Measurements from ENCODE around the gene APRT. TPM values are rescaled to one million over a fixed set of nuclear protein-coding genes. Genes with fewer than 3 reads are reported as not detected.

The APRT gene, protein sequence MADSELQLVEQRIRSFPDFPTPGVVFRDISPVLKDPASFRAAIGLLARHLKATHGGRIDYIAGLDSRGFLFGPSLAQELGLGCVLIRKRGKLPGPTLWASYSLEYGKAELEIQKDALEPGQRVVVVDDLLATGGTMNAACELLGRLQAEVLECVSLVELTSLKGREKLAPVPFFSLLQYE
- 100 to 1,000 TPM in 1 of 5 donors, 10 to 100 TPM in 4; 63.4 to 131 (median 73.6) TPM for polyA plus RNA-seq (ENCODE audit: insufficient read depth in 1 of 5, insufficient read length in 5 of 5, low replicate concordance in 1 of 5)
- long read RNA-seq, donor 1, transcript APRT-202 (5 exons, 664 nt): minor isoform, 25 of 98 reads
- long read RNA-seq, donor 1, transcript APRT-201 (5 exons, 947 nt): major isoform, 50 of 98 reads
- long read RNA-seq, donor 1, partial matches to known transcripts: 5 of 98 reads
- long read RNA-seq, donor 1, other reads (novel, unspliced or antisense): 13 of 98 reads
- long read RNA-seq, donor 2, transcript APRT-201 (5 exons, 947 nt): major isoform, 34 of 64 reads
- long read RNA-seq, donor 2, transcript APRT-202 (5 exons, 664 nt): minor isoform, 18 of 64 reads
- long read RNA-seq, donor 2, partial matches to known transcripts: 0 of 64 reads
- long read RNA-seq, donor 2, other reads (novel, unspliced or antisense): 11 of 64 reads
- long read RNA-seq, donor 3, transcript APRT-202 (5 exons, 664 nt): minor isoform, 22 of 116 reads
- long read RNA-seq, donor 3, transcript APRT-210 (2 exons, 490 nt): minor isoform, 6 of 116 reads
- long read RNA-seq, donor 3, transcript APRT-201 (5 exons, 947 nt): major isoform, 69 of 116 reads
- long read RNA-seq, donor 3, partial matches to known transcripts: 0 of 116 reads
- long read RNA-seq, donor 3, other reads (novel, unspliced or antisense): 18 of 116 reads
- long read RNA-seq, donor 4, transcript APRT-201 (5 exons, 947 nt): major isoform, 28 of 52 reads
- long read RNA-seq, donor 4, transcript APRT-202 (5 exons, 664 nt): minor isoform, 9 of 52 reads
- long read RNA-seq, donor 4, partial matches to known transcripts: 0 of 52 reads
- long read RNA-seq, donor 4, other reads (novel, unspliced or antisense): 8 of 52 reads
- long read RNA-seq, donor 5, transcript APRT-202 (5 exons, 664 nt): minor isoform, 26 of 109 reads
- long read RNA-seq, donor 5, transcript APRT-201 (5 exons, 947 nt): major isoform, 63 of 109 reads
- long read RNA-seq, donor 5, partial matches to known transcripts: 0 of 109 reads
- long read RNA-seq, donor 5, other reads (novel, unspliced or antisense): 15 of 109 reads
- long read RNA-seq, donor 6, transcript APRT-202 (5 exons, 664 nt): minor isoform, 31 of 126 reads
- long read RNA-seq, donor 6, transcript APRT-201 (5 exons, 947 nt): major isoform, 66 of 126 reads
- long read RNA-seq, donor 6, partial matches to known transcripts: 5 of 126 reads
- long read RNA-seq, donor 6, other reads (novel, unspliced or antisense): 19 of 126 reads
- long read RNA-seq, donor 7, transcript APRT-201 (5 exons, 947 nt): major isoform, 69 of 117 reads
- long read RNA-seq, donor 7, transcript APRT-202 (5 exons, 664 nt): minor isoform, 27 of 117 reads
- long read RNA-seq, donor 7, partial matches to known transcripts: 10 of 117 reads
- long read RNA-seq, donor 7, other reads (novel, unspliced or antisense): 9 of 117 reads
- long read RNA-seq, donor 8, transcript APRT-202 (5 exons, 664 nt): minor isoform, 5 of 38 reads
- long read RNA-seq, donor 8, transcript APRT-201 (5 exons, 947 nt): major isoform, 27 of 38 reads
- long read RNA-seq, donor 8, partial matches to known transcripts: 0 of 38 reads
- long read RNA-seq, donor 8, other reads (novel, unspliced or antisense): 5 of 38 reads

DNA sequence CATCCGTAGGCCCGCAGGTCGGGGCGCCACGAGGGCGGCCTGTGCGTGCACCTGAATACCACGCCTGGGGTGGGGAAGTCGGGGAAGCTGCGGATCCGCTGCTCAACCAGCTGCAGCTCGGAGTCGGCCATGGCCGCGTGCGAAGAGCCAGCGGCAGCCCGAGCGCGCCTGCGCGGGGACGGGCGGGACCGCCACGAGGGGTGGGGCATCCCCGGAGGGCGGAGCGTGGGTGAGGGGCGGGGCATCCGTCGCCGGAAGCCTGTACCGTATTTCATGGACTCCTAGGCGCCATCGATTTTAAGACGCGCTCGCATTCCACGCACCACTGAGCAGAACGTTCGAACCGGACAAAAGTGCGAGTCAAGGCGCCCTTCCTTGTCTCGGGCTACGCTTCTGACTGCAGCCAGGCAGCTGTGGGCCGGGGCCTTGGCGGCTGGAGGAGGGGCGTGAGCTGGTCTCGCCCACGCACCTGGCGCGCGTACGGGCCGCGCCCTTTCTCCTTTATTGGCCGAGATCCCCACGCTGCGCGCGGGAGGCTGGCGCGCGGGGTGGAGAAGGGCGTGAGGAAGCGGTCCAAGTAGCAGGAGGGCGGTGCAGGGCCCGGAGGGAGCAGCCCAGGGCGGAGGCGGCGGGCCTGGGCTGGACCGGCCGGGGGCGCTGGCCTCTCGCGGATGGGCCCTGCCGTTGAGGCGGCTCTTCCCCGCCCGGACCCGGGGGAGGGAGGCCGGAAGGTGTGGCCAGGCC, at the start of gene APRT:
Gene APRT, minus strand, starts transcription at position 160 of the 744 bp plus-strand sequence. Its CDS starts 29 bp downstream, at position 131.
- DNase-seq: peak; percentile 93 to 95

DNA sequence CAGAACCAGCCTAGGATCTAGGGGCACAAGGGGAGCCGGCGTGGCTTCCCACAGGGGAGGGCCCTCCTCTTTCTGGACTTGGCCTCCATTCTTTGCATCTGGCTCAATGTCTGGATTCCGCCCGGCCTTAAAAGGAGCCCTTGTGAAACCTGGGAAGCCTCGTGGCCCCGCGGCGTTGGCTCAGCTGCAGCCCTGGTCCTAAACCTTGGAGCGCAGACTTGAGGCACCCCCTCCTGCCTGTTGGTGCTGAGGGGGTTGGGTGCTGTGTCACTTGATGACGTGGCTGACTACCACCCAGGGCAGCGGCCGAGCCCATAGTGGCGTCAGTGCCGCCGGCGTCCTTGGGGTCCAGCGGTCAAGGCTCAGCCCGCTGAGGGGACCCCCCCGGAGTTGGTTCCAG, 49.6 kb upstream of the APRT start:
- no peak for DNase-seq

DNA sequence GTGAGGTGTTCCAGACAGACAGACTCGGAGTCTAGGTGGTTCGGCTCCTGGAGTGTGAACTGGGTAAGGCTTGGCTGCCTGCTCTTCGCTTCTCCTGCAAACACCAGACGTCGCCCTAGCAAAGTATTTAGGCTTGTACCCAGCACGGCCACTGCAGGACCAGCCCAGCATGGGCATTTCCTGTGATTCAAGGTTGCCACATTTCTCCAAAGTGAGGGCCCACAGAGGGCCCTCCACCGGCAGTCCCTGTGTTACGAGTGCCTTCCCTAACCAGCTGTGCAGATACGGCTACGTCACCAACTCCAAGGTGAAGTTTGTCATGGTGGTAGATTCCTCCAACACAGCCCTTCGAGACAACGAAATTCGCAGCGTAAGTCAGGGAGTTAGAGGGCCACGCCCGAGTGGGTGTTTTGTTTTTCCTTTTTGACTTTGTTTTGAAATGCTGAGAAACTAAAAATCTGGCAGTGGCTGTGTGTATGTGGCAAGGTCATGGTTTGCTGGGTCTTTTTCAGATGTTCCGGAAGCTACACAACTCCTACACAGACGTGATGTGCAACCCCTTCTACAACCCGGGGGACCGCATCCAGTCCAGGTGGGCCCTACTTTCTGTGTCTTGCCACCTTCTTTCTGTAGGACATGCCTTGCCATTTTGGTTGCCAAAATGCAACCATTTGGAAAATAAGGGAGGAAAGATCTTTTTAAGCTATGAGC, 47.8 kb upstream of the APRT start:
- DNase-seq: no peak

DNA sequence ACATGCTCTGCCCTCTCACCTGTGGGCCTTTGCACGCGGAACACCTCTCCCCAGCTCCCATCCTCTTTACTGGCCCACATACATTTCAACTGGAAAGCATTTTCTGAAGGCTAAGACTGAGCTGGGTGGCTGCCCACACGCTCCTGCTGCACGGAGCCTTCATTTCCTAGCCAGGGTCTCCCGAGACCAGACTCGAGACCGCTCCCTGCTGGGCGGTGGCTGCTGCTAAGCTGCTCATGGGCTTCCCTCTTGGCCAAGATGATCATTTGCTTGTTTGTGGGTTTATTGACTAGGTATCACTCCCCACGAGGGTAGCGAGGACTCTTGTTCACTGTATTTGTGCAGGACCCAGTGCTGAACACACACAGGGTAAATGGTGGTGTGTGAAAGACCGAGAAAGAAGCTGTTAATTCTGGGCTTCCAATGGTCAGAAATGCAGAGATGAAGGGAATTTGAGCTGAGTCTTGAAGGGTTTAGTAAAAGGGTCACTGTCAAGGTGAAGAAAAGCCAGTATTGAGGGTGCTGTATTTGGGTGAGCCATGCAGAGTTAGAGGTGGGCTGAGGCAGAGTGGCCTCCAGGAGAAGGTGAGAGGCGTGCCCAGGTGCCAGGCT, 46.1 kb upstream of the APRT start:
- DNase-seq: peak; percentile 55 to 65

DNA sequence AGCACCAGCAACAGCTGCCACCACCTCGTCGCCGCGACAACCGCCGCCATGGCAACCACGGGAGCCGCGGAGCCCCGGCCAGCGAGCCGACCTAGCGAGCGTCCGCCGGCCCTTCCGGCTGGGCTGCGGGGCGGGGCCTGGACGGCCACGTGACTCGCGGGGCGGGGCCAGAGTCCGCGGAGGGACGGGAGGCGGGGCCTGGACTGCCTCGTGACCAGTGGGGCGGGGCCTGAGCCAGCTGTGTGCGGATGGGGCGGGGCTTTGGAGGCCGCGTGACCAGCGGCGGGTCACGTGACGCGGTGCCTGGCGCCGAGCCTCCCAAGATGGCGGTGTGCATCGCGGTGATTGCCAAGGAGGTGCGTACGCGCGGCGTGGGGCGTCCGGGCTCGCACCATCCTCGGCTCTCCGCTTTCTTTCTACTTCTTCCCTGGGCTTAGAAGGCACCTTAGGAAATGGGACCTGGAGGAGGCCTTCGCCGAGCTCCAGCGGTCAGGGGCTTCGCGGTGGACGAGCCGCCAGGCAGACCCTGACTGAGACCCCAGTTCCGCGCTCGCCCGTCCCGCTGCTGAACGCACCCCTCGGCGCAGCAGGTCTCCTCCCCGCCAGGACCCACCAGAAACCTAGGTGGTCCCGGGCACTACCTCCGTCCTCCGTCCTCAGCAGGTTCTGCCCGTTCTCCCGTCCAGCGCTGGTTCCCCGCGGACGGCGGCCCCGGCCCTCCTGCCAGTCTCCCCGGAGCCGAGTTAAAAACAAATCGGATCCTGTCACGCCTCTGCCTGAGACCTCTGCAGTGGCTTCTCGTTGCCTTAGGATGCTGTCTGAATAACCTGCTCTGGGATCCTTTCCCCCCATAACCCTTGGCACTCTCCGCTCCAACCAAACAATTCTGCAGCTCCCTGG, 45.4 kb upstream of the APRT start, which contains the start of the genes GALNS and TRAPPC2L:
Gene GALNS, minus strand, starts transcription at position 120 of the 900 bp plus-strand sequence. Its CDS starts 70 bp downstream, at position 50.
Gene TRAPPC2L, plus strand, starts transcription at position 300 of the 900 bp plus-strand sequence. Its CDS starts 24 bp downstream, at position 324.
- DNase-seq: peak; percentile 96 to 97

DNA sequence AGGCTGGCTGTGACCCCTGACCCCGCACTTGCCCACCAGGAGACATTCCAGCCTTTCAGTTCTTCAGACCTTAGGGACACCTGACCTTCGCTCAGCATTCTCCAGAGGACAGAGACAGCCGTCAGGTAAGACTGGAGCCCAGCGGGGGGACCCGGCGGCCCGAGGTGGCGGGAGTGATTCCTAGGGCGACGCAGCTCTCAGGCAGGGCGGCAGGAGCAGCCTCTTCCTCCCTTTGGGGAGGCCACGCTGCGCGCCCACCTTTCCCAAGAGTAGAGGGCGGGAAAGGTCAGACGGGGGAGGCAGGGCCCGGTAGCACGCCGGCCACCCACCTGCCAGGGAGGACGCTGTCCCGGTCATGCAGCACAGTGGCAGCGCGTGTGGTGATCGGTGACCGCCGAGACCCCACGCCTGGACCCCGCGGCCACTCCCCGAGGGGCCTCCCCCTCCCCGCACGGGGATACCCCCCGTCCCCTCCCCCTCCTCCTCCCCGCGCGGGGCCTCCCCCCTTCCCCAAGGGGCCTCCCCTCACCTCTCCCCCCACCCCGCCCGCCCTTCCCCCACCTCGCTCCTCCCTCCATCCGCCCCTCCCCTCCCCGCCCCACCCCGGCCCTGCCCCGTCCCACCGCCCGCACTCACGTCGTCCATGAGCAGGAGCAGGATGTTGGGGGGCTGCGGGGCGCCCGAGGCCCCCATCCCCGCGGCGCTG, 44.5 kb upstream of the APRT start:
- DNase-seq: no peak

DNA sequence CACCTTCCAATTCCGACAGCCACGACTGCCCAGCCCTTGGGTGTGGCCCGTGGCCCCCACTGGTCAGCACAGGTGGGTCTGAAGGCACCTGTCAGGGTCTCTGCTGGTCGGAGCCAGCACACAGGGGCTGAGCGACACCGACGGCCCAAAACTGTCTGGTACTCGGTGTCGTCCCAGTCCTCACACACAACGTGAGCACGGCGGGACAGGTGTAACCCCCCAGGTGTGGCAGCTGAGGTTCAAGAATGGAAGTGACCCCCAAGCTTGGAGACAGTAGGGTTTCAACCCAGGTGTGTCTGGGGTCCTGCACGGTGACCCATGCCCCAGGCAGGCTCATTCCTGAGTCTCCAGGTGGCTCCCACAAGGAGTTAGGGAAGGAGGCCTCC, 44.0 kb upstream of the APRT start:
- no peak for DNase-seq

DNA sequence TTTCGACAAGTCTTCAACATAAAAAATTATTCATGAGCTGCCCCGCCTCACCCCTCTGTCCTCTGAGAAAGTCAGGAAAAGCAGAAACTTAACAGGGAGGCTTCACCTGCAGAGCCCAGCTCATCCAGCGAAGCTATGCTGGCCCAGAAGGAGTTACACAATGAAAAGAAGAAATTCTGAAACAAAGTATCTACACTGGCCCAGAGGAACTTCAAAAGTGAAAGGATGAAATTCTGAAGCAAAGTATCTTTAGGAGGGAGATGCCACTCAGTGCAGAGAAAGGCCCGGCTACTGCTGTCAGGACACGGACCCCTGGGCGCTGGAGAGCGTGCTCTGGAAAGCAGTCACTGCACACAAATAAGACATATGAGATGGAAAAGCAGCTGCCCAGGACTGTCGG, 43.4 kb upstream of the APRT start:
- no peak for DNase-seq

DNA sequence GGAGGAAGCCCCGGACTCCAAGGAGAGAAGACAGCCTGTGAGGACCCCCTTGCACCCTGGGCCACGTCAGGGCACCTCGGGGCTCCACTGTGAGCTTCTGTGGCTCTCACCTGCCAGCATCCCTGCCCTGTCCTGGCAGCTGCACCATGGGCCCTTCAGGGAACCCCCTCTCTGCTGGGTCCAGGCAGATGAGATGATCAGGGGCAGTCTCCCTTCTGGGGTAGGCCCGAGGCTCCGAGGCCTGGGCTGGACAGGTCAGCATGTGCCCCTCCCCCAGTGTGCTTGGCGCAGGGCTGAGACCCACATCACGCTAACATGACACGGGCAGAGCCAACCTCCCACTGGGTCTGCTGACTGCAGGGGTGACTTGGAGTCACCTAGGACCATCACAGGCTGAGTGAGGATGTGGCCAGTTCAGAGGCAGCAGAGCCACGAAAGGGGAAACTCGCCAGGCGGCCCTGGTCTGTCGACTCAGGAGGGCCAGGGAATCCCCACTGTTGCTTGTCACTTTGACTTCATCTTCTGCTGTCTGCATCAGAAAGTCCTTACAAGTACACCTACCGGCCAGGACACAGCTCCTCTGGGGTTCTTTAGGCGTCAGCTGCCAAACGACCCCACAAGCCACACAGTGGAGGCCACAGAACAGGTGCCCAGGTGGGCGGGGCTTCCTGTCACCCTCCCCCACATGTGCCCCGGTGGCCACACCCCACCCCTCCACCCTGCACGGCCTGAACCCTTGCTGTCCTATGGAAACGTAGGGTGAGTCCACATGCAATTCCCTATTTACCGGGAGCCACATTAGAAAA, 42.8 kb upstream of the APRT start:
- DNase-seq: no peak

DNA sequence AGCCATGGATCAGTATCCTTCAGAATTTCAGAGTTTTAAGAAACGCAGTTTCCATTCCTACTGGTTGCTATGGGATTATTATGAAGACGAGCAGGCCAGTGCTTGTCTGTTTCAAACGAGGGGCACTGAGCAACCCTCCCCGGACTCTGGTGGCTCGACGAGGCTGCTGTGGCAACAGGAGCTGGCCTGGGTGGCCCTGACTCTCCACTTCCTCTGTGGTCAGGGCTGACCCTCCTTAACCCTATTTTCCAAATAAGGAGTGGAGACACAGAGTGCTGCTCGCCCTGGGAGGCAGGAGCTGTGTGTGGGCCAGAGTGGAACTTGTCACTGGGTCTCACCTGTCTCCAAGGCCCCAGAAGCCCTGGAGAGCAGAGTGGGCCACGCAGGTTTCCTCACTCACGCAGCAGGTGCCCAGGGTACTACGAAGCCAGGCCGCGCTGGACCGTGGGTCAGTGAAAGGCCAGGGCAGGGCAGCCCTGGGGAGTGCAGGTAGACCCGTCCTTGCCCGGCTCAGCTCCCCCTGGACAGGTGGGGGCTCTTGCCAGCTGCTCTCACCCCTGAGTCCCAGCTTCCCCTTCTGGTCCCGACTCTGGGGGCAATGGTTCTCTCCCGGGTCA, 41.7 kb upstream of the APRT start:
- no peak for DNase-seq

DNA sequence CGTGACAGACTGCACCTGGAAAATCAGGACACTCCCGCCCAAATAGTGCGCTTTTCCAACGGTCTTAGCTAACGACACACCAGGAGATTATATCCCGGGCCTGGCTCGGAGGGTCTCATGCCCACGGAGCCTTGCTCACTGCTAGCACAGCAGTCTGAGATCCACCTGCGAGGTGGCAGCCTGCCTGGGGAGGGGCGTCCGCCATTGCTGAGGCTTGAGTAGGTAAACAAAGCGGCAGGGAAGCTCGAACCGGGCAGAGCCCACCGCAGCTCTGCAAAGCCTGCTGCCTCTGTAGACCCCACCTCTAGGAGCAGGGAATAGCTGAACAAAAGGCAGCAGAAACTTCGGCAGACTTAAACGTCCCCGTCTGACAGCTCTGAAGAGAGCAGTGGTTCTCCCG, 39.9 kb upstream of the APRT start:
- DNase-seq: no peak

DNA sequence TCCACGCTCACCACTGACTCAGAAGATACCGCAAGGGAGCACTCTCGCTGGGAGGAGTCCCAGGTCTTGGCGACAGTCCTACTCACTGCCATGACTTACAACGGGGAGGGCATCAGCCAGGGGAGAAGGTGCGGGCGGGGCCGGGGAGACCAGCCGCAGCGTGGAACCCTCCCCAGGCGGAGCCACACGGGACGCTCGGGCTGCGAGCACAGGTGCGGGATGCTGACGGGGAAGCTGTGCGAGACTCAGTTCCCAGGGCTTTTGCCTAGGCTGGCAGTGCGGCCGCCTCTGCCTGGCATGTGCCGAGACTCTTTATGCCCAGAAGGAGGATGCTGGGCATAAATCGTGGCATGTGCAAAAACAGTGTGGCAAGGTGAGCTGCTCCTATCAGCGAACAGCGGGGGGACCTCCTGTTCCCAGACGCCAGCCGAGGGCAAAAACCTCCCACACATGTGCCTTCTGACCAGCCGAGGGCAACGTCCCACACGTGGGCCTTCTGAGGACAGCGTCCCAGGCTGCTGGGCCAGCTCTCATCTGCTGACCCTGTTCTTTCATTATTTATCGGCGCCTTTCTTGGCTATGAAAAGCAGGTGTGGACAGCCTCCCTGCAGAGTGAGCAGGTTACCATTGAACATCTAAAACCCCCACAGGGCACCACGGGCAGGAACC, 38.9 kb upstream of the APRT start:
- no peak for DNase-seq

DNA sequence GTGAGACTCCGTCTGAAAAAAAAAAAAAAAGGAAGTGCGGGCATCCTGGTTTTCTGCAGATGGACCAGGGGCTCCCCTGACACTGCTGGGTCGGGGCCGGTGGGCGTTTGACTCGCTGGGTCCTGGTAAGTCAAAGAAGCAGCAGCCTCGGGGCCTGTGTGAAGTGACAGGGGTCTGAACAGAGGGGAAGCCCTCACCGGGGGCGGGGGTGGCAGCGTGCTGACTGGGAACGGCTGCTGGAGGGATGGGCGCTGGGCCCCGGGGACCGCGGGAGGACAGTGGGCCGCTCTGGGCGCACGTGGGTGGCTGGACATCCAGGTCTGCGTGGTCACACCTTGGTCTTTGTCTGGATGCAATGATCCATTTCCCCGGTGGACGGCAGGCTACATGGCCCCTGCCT, 36.8 kb upstream of the APRT start:
- DNase-seq: no peak

DNA sequence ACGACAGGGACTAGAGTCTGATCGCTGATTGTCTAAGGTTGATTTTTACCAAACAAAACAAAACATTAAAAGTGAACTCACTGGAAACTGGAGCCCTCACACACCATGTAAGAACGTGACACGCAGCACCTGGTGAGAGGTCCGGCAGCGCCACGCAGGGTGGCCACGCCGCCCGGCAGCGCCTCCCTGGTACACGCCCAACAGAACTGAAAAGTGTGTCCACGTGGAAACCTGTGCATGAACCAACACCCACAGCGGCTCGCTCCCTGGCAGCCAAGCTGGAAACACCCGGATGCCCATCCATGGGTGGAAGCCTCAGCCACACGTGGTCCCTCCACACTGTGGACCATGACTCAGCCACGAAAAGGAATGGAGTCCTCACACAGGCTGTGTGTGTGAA, 35.9 kb upstream of the APRT start:
- DNase-seq: no peak

DNA sequence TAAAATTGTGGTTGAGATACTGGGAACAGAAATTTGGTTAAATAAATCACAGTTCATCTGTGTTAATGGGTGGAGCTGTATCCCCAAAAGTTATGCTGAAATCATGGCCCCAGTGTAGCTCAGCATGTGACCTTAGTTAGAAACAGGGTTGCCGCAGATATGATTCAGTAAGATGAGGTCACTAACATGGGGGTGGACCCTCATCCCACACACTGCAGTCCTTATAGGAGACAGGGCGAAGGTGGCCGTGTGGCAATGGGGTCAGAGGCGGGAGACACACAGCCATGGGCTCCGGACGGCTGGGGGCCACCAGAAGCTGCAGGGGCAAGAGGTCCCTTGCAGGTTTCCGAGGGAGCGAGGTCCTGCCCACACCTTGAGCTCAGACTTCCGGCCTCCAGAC, 34.4 kb upstream of the APRT start:
- DNase-seq: no peak

Data from right lung (tissue), 10 donors.